Measurements from ENCODE around the gene MAGEA2. TPM values are rescaled to one million over a fixed set of nuclear protein-coding genes. Genes with fewer than 3 reads are reported as not detected.
"Not testable (repeated sequence)": the region's sequence is repeated elsewhere in the genome, so short reads cannot be mapped to it uniquely, and the experiment has no call there.

Gene MAGEA2
- total and polyA plus RNA-seq, 12 donors: not detected

DNA sequence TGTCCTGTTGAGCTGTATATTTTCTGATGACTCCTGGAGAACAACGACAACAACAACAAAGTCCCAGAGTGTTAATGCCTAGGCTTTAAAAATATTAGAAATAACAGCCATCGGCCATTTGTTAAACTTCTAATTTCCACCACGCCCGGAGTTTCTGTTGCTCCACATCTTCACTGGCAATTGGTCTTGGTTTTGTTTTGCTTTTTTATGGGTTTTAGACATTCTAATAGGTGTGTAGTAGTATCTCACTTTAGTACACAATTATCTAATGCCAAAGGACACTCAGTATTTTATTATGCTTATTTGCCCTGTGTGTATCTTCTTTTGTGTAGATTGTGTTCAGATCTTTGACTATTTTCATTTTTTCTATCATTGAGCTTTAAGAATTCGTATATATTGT lies 15.1 kb downstream of the MAGEA2 start:
- no peaks in the 10 kb centered on the region for H3K36me3 ChIP-seq (replicated peaks in 1 of 2)
- no peaks in the 10 kb centered on the region for H3K4me1 ChIP-seq (replicated peaks in 1 of 2)
- WGBS, 4 donors: 71 to 84% (median 72%) methylated on average over 5 of the region's 5 CpGs
- H3K27me3 ChIP-seq: no peaks in the 10 kb centered on the region
- no peak for DNase-seq
- TF ChIP-seq CTCF (IDR thresholded peaks at IDR 0.05) (no peak), POLR2A (IDR thresholded peaks at IDR 0.05) (no peak)
- no peaks in the 10 kb centered on the region for H3K9me3 ChIP-seq (replicated peaks in 1 of 3)
- no peak overlapping the region for H3K27ac ChIP-seq
- intact Hi-C loops (cut with DNase I): no loop called here
- no peak overlapping the region for H3K4me3 ChIP-seq

GRCh38 chrX:152736528-152736927 lies 17.1 kb downstream of the MAGEA2 start:
- H3K4me1 ChIP-seq (replicated peaks in 1 of 2); DNase-seq; H3K36me3 ChIP-seq (replicated peaks in 1 of 2); H3K9me3 ChIP-seq (replicated peaks in 1 of 3); H3K4me3 ChIP-seq; intact Hi-C loops (cut with DNase I); H3K27me3 ChIP-seq; H3K27ac ChIP-seq: not testable (repeated sequence)
- 79 to 92% (median 87%) methylated on average over 2 to 12 of the region's 12 CpGs for WGBS, 4 donors

DNA sequence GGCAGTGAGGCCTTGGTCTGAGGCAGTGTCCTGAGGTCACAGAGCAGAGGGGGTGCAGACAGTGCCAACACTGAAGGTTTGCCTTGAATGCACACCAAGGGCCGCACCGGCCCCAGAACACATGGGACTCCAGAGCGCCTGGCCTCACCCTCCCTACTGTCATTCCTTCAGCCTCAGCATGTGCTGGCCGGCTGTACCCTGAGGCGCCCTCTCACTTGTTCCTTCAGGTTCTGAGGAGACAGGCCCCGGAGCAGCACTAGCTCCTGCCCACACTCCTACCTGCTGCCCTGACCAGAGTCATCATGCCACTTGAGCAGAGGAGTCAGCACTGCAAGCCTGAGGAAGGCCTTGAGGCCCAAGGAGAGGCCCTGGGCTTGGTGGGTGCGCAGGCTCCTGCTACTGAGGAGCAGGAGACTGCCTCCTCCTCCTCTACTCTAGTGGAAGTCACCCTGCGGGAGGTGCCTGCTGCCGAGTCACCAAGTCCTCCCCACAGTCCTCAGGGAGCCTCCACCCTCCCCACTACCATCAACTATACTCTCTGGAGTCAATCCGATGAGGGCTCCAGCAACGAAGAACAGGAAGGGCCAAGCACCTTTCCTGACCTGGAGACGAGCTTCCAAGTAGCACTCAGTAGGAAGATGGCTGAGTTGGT lies 17.7 kb downstream of the MAGEA2 start:
- H3K27me3 ChIP-seq: no peaks in the 10 kb centered on the region
- H3K4me3 ChIP-seq: no peak overlapping the region
- TF ChIP-seq POLR2A (IDR thresholded peaks at IDR 0.05) (no peak), CTCF (IDR thresholded peaks at IDR 0.05) (no peak)
- no peak for DNase-seq
- intact Hi-C loops (cut with DNase I): no loop called here
- H3K36me3 ChIP-seq (replicated peaks in 1 of 2): no peaks in the 10 kb centered on the region
- H3K27ac ChIP-seq: no peak overlapping the region
- WGBS, 4 donors: 86 to 97% (median 87%) methylated on average over 5 to 12 of the region's 12 CpGs; no CpG with 5 or more reads in 1 of the 4 donors
- H3K9me3 ChIP-seq (replicated peaks in 1 of 3): no peaks in the 10 kb centered on the region
- no peaks in the 10 kb centered on the region for H3K4me1 ChIP-seq (replicated peaks in 1 of 2)

- intact Hi-C loops (cut with DNase I): no loop called here
Measured at GRCh38 chrX:152735101-152735500, 18.5 kb downstream of the MAGEA2 start.

GRCh38 chrX:152734143-152734858 lies 19.3 kb downstream of the MAGEA2 start:
- H3K27ac ChIP-seq; H3K4me3 ChIP-seq; H3K27me3 ChIP-seq; H3K36me3 ChIP-seq (replicated peaks in 1 of 2); H3K4me1 ChIP-seq (replicated peaks in 1 of 2); DNase-seq; H3K9me3 ChIP-seq (replicated peaks in 1 of 3); intact Hi-C loops (cut with DNase I): not testable (repeated sequence)
- WGBS, 4 donors: 85 to 89% (median 88%) methylated on average over 9 to 22 of the region's 22 CpGs; no CpG with 5 or more reads in 1 of the 4 donors

More at GRCh38 chrX:152735101-152735500, 18.5 kb downstream of the MAGEA2 start:
- no peak overlapping the region for H3K4me3 ChIP-seq
- no peaks in the 10 kb centered on the region for H3K4me1 ChIP-seq (replicated peaks in 1 of 2)
- TF ChIP-seq CTCF (IDR thresholded peaks at IDR 0.05): no peak
- no peak for TF ChIP-seq POLR2A (IDR thresholded peaks at IDR 0.05)
- no peak overlapping the region for H3K27ac ChIP-seq
- 48 to 69% (median 68%) methylated on average over 2 of the region's 2 CpGs; no CpG with 5 or more reads in 1 of the 4 donors for WGBS, 4 donors
- no peaks in the 10 kb centered on the region for H3K27me3 ChIP-seq
- H3K9me3 ChIP-seq (replicated peaks in 1 of 3): no peaks in the 10 kb centered on the region
- DNase-seq: no peak
- no peaks in the 10 kb centered on the region for H3K36me3 ChIP-seq (replicated peaks in 1 of 2)
